ENCODE results near the gene HPGDS. TPM values are rescaled to one million over a fixed set of nuclear protein-coding genes. Genes with fewer than 3 reads are reported as not detected.

Gene HPGDS
- polyA plus RNA-seq, 1 of the 3 experiments (the other 2 are of a cell fraction) = not detected

DNA sequence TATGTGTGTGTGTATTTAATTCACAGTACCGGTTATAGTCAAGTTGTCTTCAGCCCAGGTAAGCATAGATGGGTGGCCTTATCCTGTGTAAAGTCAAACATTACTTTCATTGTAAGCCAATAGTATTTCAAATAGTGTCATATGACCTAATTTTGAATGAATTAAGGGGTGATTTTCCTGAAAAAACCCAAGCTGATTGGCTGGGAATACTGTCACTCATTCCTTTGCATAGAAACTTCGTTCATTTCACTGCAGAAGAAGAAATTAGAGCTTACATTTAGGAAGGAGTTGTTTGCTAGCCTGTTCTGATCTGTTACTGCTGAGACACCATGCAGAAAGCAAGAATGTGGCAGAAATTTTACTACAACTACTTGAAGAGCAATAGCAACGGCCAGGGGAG lies 89.6 kb downstream of the HPGDS start:
- Histone ChIP-seq H3K9ac (no peak overlapping the region), H3K79me2 (ENCODE audit: insufficient read depth) (no peaks in the 10 kb centered on the region; the same call in 1 of the 2 replicates), H3K36me3 (replicated peaks in 1 of 2; ENCODE audit: control insufficient read depth in 1 of 2, insufficient read depth in 2 of 2, low read length in 1 of 2) (peaks cover 63 to 75% of the 10 kb centered on the region in 2 experiments), H2AFZ (ENCODE audit: low read depth) (no peak overlapping the region), H3K4me2 (no peak overlapping the region), H3K27me3 (ENCODE audit: insufficient read depth) (no peaks in the 10 kb centered on the region), H3K27ac (ENCODE audit: low read depth in 2 of 2, low read length in 1 of 2) (no peak overlapping the region), H3K4me3 (ENCODE audit: low read depth in 2 of 2, low read length in 1 of 2) (no peak overlapping the region), H3F3A (replicated peaks; ENCODE audit: insufficient read depth) (peaks cover 6% of the 10 kb centered on the region), H3K9me3 (no peaks in the 10 kb centered on the region), H3K4me1 (ENCODE audit: control insufficient read depth in 1 of 2, insufficient read depth in 2 of 2, low read depth in 1 of 2, low read length in 1 of 2) (no peaks in the 10 kb centered on the region; a peak in 1 of 4 replicates), H4K20me1 (ENCODE audit: insufficient read depth) (no peaks in the 10 kb centered on the region), H3K9me2 (no peaks in the 10 kb centered on the region)
- POLR2A ChIA-PET = no interaction called here
- WGBS (ENCODE audit: low lambda C conversion rate) = 98% methylated on average over 3 of the region's 3 CpGs
- DNase-seq = no peak
- TF ChIP-seq PBX3 (IDR thresholded peaks at IDR 0.05) = 0 out of 2 replicates have a peak, but pooled peaks have one; percentile 5
- TF ChIP-seq FOSL2 (IDR thresholded peaks at IDR 0.05; ENCODE audit: borderline replicate concordance, low read depth) = no peak
- CTCF ChIA-PET = interaction anchor here (0.6 kb wide), 1 partner anchor 145 kb away, joined by 3 read pairs; no protein-coding TSS in a partner anchor

GRCh38 chr4:94251094-94251493 lies 91.5 kb downstream of the HPGDS start:
- no peak overlapping the region for H3K4me2 ChIP-seq
- H3K27me3 ChIP-seq (ENCODE audit: insufficient read depth) = no peaks in the 10 kb centered on the region
- ChIA-PET POLR2A (no interaction called here), CTCF (no interaction called here)
- H3K9me2 ChIP-seq = no peaks in the 10 kb centered on the region
- peaks cover 69 to 86% of the 10 kb centered on the region in 2 experiments for H3K36me3 ChIP-seq (replicated peaks in 1 of 2; ENCODE audit: control insufficient read depth in 1 of 2, insufficient read depth in 2 of 2, low read length in 1 of 2)
- no peaks in the 10 kb centered on the region for H4K20me1 ChIP-seq (ENCODE audit: insufficient read depth)
- no peak for DNase-seq
- H3K4me3 ChIP-seq (ENCODE audit: low read depth in 2 of 2, low read length in 1 of 2) = no peak overlapping the region
- no peak overlapping the region for H2AFZ ChIP-seq (ENCODE audit: low read depth)
- peaks cover 6% of the 10 kb centered on the region for H3F3A ChIP-seq (replicated peaks; ENCODE audit: insufficient read depth)
- H3K9me3 ChIP-seq = no peaks in the 10 kb centered on the region
- H3K79me2 ChIP-seq (ENCODE audit: insufficient read depth) = no peaks in the 10 kb centered on the region; the same call in 1 of the 2 replicates
- no peak overlapping the region for H3K9ac ChIP-seq
- no peaks in the 10 kb centered on the region; a peak in 1 of 4 replicates for H3K4me1 ChIP-seq (ENCODE audit: control insufficient read depth in 1 of 2, insufficient read depth in 2 of 2, low read depth in 1 of 2, low read length in 1 of 2)
- H3K27ac ChIP-seq (ENCODE audit: low read depth in 2 of 2, low read length in 1 of 2) = no peak overlapping the region
- TF ChIP-seq USF1 (IDR thresholded peaks at IDR 0.05; ENCODE audit: borderline replicate concordance, low read depth) (no peak), TEAD4 (IDR thresholded peaks at IDR 0.05; ENCODE audit: borderline replicate concordance, insufficient read depth) (no peak)

Other genes with a start within 250 kb of the HPGDS start
- 10.7 and 15.1 TPM in 2 replicates for gene SMARCAD1, start 135.0 kb downstream of the HPGDS start, polyA plus RNA-seq (2012; rRNA removed)
- gene PDLIM5, start 109.1 kb upstream of the HPGDS start, polyA plus RNA-seq (2012; rRNA removed) = 36.7 and 39.2 TPM in 2 replicates

Data from SK-N-SH (cell line).